ENCODE results near the gene HSPA6. TPM values are rescaled to one million over a fixed set of nuclear protein-coding genes. Genes with fewer than 3 reads are reported as not detected.
"Not testable (repeated sequence)": the region's sequence is repeated elsewhere in the genome, so short reads cannot be mapped to it uniquely, and the experiment has no call there.

HSPA6 gene
- total and polyA plus RNA-seq, 5 donors from 2014 or later = not detected

DNA sequence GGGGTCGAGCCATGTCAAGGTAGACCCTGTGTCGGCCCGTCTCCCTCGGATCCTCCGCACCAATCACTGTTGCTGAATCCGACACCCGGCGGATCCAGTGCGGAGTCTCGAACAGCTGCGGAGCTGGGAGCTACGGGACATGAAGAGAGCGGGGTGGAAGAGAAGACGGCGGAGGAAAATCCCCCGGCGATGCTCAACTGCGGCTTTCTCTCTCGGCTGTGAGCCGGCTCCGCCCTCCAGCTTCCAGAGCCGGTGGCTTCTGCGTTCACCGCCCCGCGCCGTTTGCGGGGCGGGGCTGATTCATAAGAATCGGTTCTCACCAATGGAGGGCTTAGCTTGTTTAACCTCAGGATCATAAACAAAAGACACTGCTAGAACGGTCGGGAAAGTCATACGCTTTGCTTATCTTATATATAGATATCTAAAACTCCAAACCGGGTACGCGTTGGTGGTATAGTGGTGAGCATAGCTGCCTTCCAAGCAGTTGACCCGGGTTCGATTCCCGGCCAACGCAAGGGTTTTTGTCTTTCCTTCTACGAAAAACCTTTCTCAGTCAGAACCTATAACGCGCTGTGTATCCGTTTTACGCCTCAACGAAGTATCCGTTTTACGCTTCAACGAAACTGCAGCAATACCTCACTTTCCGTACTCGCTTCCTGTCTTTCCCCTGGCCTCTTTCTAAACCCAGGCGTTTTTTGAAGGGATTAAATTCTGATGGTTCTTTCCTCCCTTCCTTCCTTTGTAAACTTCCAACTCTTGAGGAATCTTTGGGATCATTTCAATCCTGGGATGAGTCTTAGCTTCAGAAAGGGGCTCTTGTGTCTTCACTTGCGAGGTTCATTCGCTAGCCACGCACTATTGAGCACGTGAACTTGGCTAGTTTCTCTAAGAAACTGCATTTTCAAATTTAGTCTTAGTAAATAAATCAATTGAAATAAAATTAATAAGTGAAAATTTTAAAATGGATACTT is 6.6 kb downstream of the HSPA6 start:
- peak overlapping the region; percentile 60 for H3K27ac ChIP-seq (ENCODE audit: insufficient read depth, low read length, poor library complexity, severe bottlenecking)
- Mint-ChIP-seq H3K4me3 (peak overlapping the region; percentile 96 to 98 (median 98)), H3K4me1 (peaks cover 6 to 20% (median 13%) of the 10 kb centered on the region in 4 donors), H3K27me3 (peaks cover 52% of the 10 kb centered on the region), H3K27ac (peak overlapping the region; percentile 91 to 97 (median 97))
- peak overlapping the region; percentile 83 for H3K4me3 ChIP-seq (ENCODE audit: low read depth, low read length)
- H3K36me3 Mint-ChIP-seq; H3K9me3 ChIP-seq (ENCODE audit: control insufficient read depth in 2 of 2, low read length in 2 of 2); H3K36me3 ChIP-seq (ENCODE audit: control insufficient read depth, insufficient read depth, low read length); H3K4me1 ChIP-seq (ENCODE audit: control insufficient read depth, insufficient read depth, low read length, poor library complexity, severe bottlenecking); H3K9me3 Mint-ChIP-seq; H3K27me3 ChIP-seq (ENCODE audit: control insufficient read depth, insufficient read depth, low read length): not testable (repeated sequence)
- peak; percentile 74 to 92 (median 89) for DNase-seq
- ATAC-seq (ENCODE audit: low read depth in 2 of 2) = peak; percentile 75 to 83

DNA sequence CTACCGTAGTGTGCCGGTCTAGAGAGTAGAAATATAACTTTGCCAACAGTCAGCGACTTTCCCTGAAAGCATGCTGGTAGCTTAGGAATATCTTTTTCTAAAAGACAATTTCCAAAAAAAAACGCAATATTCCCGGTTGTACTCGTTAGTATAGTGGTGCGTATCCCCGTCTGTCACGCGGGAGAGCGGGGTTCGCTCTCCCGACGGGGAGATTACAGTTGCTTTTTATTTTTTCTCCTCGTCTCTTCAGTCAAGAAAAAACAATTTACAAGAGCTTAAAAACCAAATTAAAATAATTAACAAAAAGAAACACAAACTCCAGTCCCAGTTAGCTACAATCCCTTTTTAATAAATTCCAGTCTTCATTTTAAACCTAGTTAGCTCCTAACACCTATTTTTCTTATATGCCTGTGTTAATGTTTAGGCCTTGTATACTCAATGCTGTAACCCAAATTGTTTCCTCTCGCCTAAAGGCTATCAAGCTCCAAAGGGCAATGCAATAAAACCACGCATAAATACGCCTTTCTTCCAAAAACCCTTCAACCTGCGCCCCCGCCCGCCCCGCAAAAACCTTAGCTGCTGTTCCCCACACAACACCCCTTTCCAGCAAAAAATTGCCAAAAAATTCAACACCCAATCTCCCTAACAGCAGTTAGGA is 7.8 kb downstream of the HSPA6 start:
- Mint-ChIP-seq H3K27me3 (peaks cover 42% of the 10 kb centered on the region), H3K36me3 (no peaks in the 10 kb centered on the region), H3K27ac (peak overlapping the region in 1 of 3 donors; percentile 60), H3K4me3 (peak overlapping the region; percentile 5 to 76 (median 52)), H3K9me3 (peaks cover 0 to 3% (median 0%) of the 10 kb centered on the region in 7 donors), H3K4me1 (peaks cover 6 to 17% (median 13%) of the 10 kb centered on the region in 4 donors)
- H3K27me3 ChIP-seq (ENCODE audit: control insufficient read depth, insufficient read depth, low read length) = no peaks in the 10 kb centered on the region
- ATAC-seq (ENCODE audit: low read depth in 2 of 2) (no peak), DNase-seq (no peak)
- H3K27ac ChIP-seq (ENCODE audit: insufficient read depth, low read length, poor library complexity, severe bottlenecking) = no peak overlapping the region
- H3K36me3 ChIP-seq (ENCODE audit: control insufficient read depth, insufficient read depth, low read length) = no peaks in the 10 kb centered on the region
- peaks cover 0 to 2% of the 10 kb centered on the region in 2 experiments for H3K9me3 ChIP-seq (ENCODE audit: control insufficient read depth in 2 of 2, low read length in 2 of 2)
- H3K4me3 ChIP-seq (ENCODE audit: low read depth, low read length) = no peak overlapping the region
- H3K4me1 ChIP-seq (ENCODE audit: control insufficient read depth, insufficient read depth, low read length, poor library complexity, severe bottlenecking) = peaks cover 8% of the 10 kb centered on the region

DNA sequence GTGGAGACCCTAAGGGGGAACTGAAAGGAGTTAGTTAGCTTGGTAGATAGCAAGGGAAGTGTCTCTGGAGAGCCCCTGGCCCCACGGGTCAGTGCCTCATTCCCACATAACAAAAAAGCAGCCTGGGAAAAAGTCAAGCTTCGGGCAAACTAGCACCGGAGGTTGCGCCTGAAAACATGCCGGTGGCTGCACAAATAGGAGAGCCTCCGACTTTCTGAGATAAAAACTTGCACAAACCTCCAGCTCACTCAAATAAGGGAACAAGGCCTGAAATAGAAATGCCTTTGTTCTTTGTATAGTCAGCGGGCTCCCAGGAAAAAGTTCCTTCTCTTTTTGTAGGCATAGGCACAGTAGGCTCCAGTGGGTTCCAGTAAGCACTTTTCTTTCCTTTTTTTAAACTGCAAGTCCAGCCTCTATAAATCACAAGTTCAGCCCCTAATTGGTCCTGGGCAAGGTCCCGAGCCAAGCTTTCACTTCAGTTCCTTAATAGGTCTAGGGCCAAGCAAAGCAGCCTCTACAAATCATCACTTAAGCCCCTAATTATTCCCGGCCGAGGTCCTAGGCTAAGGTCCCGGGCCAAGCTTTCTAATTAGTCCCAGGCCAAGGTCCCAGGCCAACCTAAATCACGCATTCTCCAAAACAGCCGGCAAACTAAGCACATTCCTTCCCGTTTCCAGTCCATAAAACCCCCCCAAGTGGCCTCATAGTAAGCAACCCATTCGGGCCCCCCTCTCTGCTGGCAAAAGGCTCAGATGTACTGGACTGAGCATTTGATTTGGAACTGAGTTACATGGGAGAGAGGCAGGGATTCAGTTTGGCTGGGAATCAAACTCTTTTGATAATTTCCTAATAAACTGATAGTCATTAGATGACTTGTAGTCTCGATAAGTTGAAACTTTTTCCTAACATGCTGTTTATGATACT is 8.6 kb downstream of the HSPA6 start:
- H3K36me3 Mint-ChIP-seq; H3K27ac ChIP-seq (ENCODE audit: insufficient read depth, low read length, poor library complexity, severe bottlenecking); H3K9me3 ChIP-seq (ENCODE audit: control insufficient read depth in 2 of 2, low read length in 2 of 2); DNase-seq; ATAC-seq (ENCODE audit: low read depth in 2 of 2); H3K9me3 Mint-ChIP-seq; H3K36me3 ChIP-seq (ENCODE audit: control insufficient read depth, insufficient read depth, low read length); H3K27me3 ChIP-seq (ENCODE audit: control insufficient read depth, insufficient read depth, low read length); H3K4me3 ChIP-seq (ENCODE audit: low read depth, low read length); H3K4me1 ChIP-seq (ENCODE audit: control insufficient read depth, insufficient read depth, low read length, poor library complexity, severe bottlenecking): not testable (repeated sequence)
- Mint-ChIP-seq H3K27ac (peak overlapping the region in 2 of 3 donors; percentile 60 to 74), H3K27me3 (peaks cover 37% of the 10 kb centered on the region), H3K4me3 (peak overlapping the region in 3 of 4 donors; percentile 5 to 68 (median 29)), H3K4me1 (peaks cover 9 to 17% (median 13%) of the 10 kb centered on the region in 4 donors)

DNA sequence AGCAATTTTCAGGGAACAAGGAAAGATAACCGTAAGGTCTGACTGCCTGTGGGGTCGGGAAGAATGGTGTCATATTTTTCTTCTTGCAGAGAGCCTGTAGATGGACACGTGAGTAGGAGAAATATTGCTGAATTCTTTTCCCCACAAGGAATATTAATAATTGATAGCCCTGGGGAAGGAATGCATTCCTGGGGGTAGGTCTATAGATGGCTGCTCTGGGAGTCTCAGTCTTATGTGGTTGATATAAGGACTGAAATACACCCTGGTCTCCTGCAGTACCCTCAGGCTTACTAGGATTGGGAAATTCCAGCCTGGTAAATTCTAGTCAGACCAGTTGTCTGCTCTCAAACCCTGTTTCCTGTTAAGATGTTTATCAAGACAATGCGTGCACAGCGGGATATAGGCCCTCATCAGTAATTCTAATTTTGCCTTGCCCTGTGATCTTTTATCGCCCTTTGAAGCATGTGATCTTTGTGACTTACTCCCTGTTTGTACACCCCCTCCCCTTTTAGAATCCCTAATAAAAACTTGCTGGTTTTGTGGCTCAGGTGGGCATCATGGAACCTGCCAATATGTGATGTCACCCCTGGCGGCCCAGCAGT is 12.8 kb downstream of the HSPA6 start:
- H3K9me3 Mint-ChIP-seq = not testable (repeated sequence)

DNA sequence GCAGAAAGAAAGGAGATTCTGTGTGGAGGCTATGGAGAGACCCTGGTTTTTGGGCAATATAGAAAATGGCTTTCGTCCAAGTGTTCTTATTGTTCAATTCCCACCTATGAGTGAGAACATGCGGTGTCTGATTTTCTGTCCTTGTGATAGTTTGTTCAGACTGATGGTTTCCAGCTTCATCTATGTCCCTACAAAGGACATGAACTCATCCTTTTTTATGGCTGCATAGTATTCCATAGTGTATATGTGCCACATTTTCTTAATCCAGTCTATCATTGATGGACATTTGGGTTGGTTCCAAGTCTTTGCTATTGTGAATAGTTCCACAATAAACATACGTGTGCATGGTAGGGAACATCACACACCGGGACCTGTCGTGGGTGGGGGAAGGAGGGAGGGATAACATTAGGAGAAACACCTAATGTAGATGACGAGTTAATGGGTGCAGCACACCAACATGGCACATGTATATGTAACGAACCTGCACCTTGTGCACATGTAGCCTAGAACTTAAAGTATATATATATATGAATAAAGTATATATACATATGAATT is 14.7 kb downstream of the HSPA6 start:
- not testable (repeated sequence) for H3K4me1 ChIP-seq (ENCODE audit: control insufficient read depth, insufficient read depth, low read length, poor library complexity, severe bottlenecking); H3K9me3 ChIP-seq (ENCODE audit: control insufficient read depth in 2 of 2, low read length in 2 of 2); ATAC-seq (ENCODE audit: low read depth in 2 of 2); H3K9me3 Mint-ChIP-seq; H3K4me3 ChIP-seq (ENCODE audit: low read depth, low read length); H3K36me3 Mint-ChIP-seq; DNase-seq; H3K27ac ChIP-seq (ENCODE audit: insufficient read depth, low read length, poor library complexity, severe bottlenecking); H3K36me3 ChIP-seq (ENCODE audit: control insufficient read depth, insufficient read depth, low read length); H3K27me3 ChIP-seq (ENCODE audit: control insufficient read depth, insufficient read depth, low read length); H3K27ac Mint-ChIP-seq
- Mint-ChIP-seq H3K4me3 (peak overlapping the region in 3 of 4 donors; percentile 28 to 98 (median 95)), H3K4me1 (peaks cover 19 to 42% (median 26%) of the 10 kb centered on the region in 4 donors), H3K27me3 (peaks cover 26% of the 10 kb centered on the region)

More for the DNA sequence above, 12.8 kb downstream of the HSPA6 start:
- not testable (repeated sequence) for H3K36me3 Mint-ChIP-seq; H3K27ac Mint-ChIP-seq; H3K36me3 ChIP-seq (ENCODE audit: control insufficient read depth, insufficient read depth, low read length); ATAC-seq (ENCODE audit: low read depth in 2 of 2); H3K4me3 ChIP-seq (ENCODE audit: low read depth, low read length); H3K4me1 ChIP-seq (ENCODE audit: control insufficient read depth, insufficient read depth, low read length, poor library complexity, severe bottlenecking); H3K27ac ChIP-seq (ENCODE audit: insufficient read depth, low read length, poor library complexity, severe bottlenecking); H3K9me3 ChIP-seq (ENCODE audit: control insufficient read depth in 2 of 2, low read length in 2 of 2); H3K27me3 ChIP-seq (ENCODE audit: control insufficient read depth, insufficient read depth, low read length); H3K4me3 Mint-ChIP-seq; DNase-seq
- Mint-ChIP-seq H3K27me3 (peaks cover 35% of the 10 kb centered on the region), H3K4me1 (peaks cover 19 to 35% (median 25%) of the 10 kb centered on the region in 4 donors)

DNA sequence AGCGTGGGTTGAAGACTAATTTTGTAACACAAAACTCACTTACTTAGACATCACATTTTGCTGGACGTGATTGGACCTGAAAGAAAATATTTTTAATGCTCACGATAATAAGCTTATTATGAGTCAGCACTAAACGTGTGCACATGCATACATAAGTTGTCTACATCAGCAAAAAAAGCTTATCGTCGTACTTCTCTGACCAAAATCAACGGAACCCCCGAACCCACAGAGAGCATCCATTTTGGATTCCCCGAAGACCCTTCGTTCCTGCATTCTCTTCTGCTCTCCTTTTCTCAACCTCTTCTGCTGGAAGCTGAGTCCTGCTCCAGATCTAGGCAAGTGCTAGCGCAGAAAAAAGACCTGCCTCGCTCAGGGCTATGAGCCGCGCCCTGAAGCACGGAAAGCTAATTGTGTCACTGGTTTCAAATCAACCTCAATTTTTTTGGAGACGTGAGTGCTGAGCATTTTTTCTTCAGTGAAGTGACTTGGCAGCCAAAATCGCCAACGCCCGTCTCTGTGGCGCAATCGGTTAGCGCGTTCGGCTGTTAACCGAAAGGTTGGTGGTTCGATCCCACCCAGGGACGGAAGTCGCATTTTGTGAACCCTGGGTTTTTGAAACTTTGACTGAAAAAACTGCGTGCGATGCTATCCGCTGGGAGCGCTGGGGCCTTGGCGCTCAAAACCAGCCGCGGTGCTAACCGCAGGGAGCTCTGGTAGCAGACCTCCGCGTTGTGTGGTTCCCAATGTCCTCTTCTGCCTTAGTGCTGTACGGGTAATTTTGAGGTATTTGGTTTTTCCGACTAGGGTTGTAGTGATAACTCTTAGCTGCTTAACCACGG is 15.6 kb downstream of the HSPA6 start:
- peak overlapping the region; percentile 86 for H3K4me3 ChIP-seq (ENCODE audit: low read depth, low read length)
- not testable (repeated sequence) for H3K36me3 Mint-ChIP-seq; H3K27me3 ChIP-seq (ENCODE audit: control insufficient read depth, insufficient read depth, low read length); H3K9me3 Mint-ChIP-seq; H3K4me1 ChIP-seq (ENCODE audit: control insufficient read depth, insufficient read depth, low read length, poor library complexity, severe bottlenecking); H3K9me3 ChIP-seq (ENCODE audit: control insufficient read depth in 2 of 2, low read length in 2 of 2); H3K36me3 ChIP-seq (ENCODE audit: control insufficient read depth, insufficient read depth, low read length)
- Mint-ChIP-seq H3K27ac (peak overlapping the region; percentile 96 to 100 (median 96)), H3K4me3 (peak overlapping the region; percentile 90 to 98 (median 94)), H3K27me3 (peaks cover 26% of the 10 kb centered on the region), H3K4me1 (peaks cover 19 to 44% (median 26%) of the 10 kb centered on the region in 4 donors)
- ATAC-seq (ENCODE audit: low read depth in 2 of 2) = peak; percentile 69 to 71
- peak overlapping the region; percentile 47 for H3K27ac ChIP-seq (ENCODE audit: insufficient read depth, low read length, poor library complexity, severe bottlenecking)
- DNase-seq = peak; percentile 60 to 88 (median 87)

Data from CD4-positive, CD25-positive, alpha-beta regulatory T cell (primary cell).